Natural killer cell (primary cell): Measurements from ENCODE around the gene IDH3B. TPM values are rescaled to one million over a fixed set of nuclear protein-coding genes. Genes with fewer than 3 reads are reported as not detected.

Experiments used
- ATAC-seq, 3 donors: fragments of 150-1000 bp in 2 of 3; fragments of 200-7000 bp in 1 of 3; cut with Tn5 transposase; 1 replicate in 1 of 3; 2 replicates in 2 of 3; pipeline ENCODE4 v1.10.0; 2021; ENCODE audit warnings: mild to moderate bottlenecking in 2 of 3, moderate library complexity in 2 of 3
- DNase-seq, 2 donors: peaks; one replicate each; pipeline versions ENCODE4 v3.0.0 to v3.0.0-alpha.2; 2013 to 2021; ENCODE audit warnings: mixed read lengths in 1 of 2
- H3K27ac ChIP-seq: one replicate; pipeline ENCODE4 v1.5.1; 2013; ENCODE audit warnings: mild to moderate bottlenecking, low read length
- H3K27me3 ChIP-seq: one replicate; pipeline ENCODE4 v1.6.1; 2013; ENCODE audit warnings: low read length; ENCODE audit not compliant: control insufficient read depth, insufficient read depth
- H3K36me3 ChIP-seq: one replicate; pipeline ENCODE4 v1.6.1; 2013; ENCODE audit warnings: low read length; ENCODE audit not compliant: control insufficient read depth, insufficient read depth
- H3K4me1 ChIP-seq: one replicate; pipeline ENCODE4 v1.6.1; 2013; ENCODE audit warnings: low read length; ENCODE audit not compliant: control insufficient read depth, insufficient read depth
- H3K4me3 ChIP-seq: one replicate; pipeline ENCODE4 v1.5.1; 2013; ENCODE audit warnings: low read length
- H3K9me3 ChIP-seq: one replicate; pipeline ENCODE4 v1.6.1; 2013; ENCODE audit warnings: low read length; ENCODE audit not compliant: control insufficient read depth, insufficient read depth
- H3K27ac Mint-ChIP-seq, 2 donors: one replicate each; pipeline ENCODE4 v1.8.0; 2022; ENCODE audit warnings: mild to moderate bottlenecking in 2 of 2, mixed read lengths in 2 of 2, moderate library complexity in 1 of 2
- H3K27me3 Mint-ChIP-seq, 2 donors: one replicate each; pipeline ENCODE4 v1.8.0; 2022; ENCODE audit warnings: low read depth in 2 of 2, mixed read lengths in 2 of 2
- H3K36me3 Mint-ChIP-seq: one replicate; pipeline ENCODE4 v1.8.0; 2022; ENCODE audit warnings: mixed read lengths
- H3K4me1 Mint-ChIP-seq, 2 donors: one replicate each; pipeline ENCODE4 v1.8.0; 2022; ENCODE audit warnings: mixed read lengths in 2 of 2
- H3K4me3 Mint-ChIP-seq: one replicate; pipeline ENCODE4 v1.8.0; 2022; ENCODE audit warnings: mild to moderate bottlenecking, moderate library complexity, mixed read lengths
- H3K9me3 Mint-ChIP-seq, 2 donors: one replicate each; pipeline ENCODE4 v1.8.0; 2022; ENCODE audit warnings: mixed read lengths in 2 of 2
- CTCF ChIP-seq: fragments of 200-600 bp; IDR thresholded peaks from one replicate; pipeline ENCODE4 v1.8.0; 2022; ENCODE audit warnings: antibody characterized with exemption
- WGBS: methylation state at CpG from one replicate; pipeline ENCODE4 v1.1.7; 2013; ENCODE audit warnings: missing lambda C conversion rate; ENCODE audit not compliant: insufficient coverage; 5-methylcytosine and 5-hydroxymethylcytosine counted together
- intact Hi-C: fragments of 100-400 bp; cut with micrococcal nuclease; formaldehyde crosslinking; loops from one replicate; pipeline ENCODE4 v1.14.2; 2022
- total RNA-seq, 4 donors: library from RNA; stranded (reverse); fragments of 120-200 nt in 1 of 4; gene quantifications; one replicate each; pipeline versions ENCODE4 v1.2.3 to v1.2.4, GENCODE V29; 2013 to 2022

Gene IDH3B
- 100 to 1,000 TPM; 149 to 161 (median 153) TPM for total RNA-seq
- total RNA-seq (2013), result 99.5 TPM

- Mint-ChIP-seq H3K36me3 (peaks cover 10% of the 10 kb centered on the region), H3K27me3 (peaks cover 0 to 6% of the 10 kb centered on the region in 2 donors), H3K27ac (peak within 1 kb of the TSS; percentile 91 to 98), H3K4me1 (peaks cover 16 to 24% of the 10 kb centered on the region in 2 donors), H3K9me3 (no peaks in the 10 kb centered on the region), H3K4me3 (peak within 1 kb of the TSS; percentile 99)
- H3K4me3 ChIP-seq, result peak within 1 kb of the TSS; percentile 55
- peak within 1 kb of the TSS; percentile 96 for H3K27ac ChIP-seq
- no peaks in the 10 kb centered on the region for H3K27me3 ChIP-seq
- TF ChIP-seq CTCF, result no peak
- peaks cover 27% of the 10 kb centered on the region for H3K36me3 ChIP-seq
- H3K9me3 ChIP-seq, result no peaks in the 10 kb centered on the region
- peaks cover 12% of the 10 kb centered on the region for H3K4me1 ChIP-seq
- intact Hi-C loops, result loop anchor here (1.0 to 5.0 kb wide), 3 partner anchors 12 to 157 kb away; partner anchors contain the start of genes NOP56 and ZNF343
- WGBS, result 8% methylated on average over 49 of the region's 49 CpGs
- peak; percentile 90 to 95 for DNase-seq
- ATAC-seq, result peak; percentile 96 to 97 (median 97)
Observed at GRCh38 chr20:2663887-2664719, at the start of gene IDH3B. IDH3B (minus strand) TSS chr20:2664216; CDS start chr20:2664188, 28 bp downstream.

- H3K9me3 Mint-ChIP-seq, result no peaks in the 10 kb centered on the region
- DNase-seq, result peak in 1 of 2 donors; percentile 74
- no peak overlapping the region for H3K4me3 ChIP-seq
- intact Hi-C loops, result loop anchor here (1.0 kb wide), 1 partner anchor 30 kb away; no protein-coding TSS in a partner anchor
- no peaks in the 10 kb centered on the region for H3K36me3 Mint-ChIP-seq
- peak in 1 of 3 donors; percentile 79 for ATAC-seq
- no peaks in the 10 kb centered on the region for H3K9me3 ChIP-seq
- H3K36me3 ChIP-seq, result no peaks in the 10 kb centered on the region
- peak; percentile 28 for TF ChIP-seq CTCF
- 6% methylated on average over 3 of the region's 3 CpGs for WGBS
- no peaks in the 10 kb centered on the region for H3K27me3 ChIP-seq
- H3K4me1 ChIP-seq, result peaks cover 3% of the 10 kb centered on the region
- no peak overlapping the region for H3K4me3 Mint-ChIP-seq
- peaks cover 8 to 10% of the 10 kb centered on the region in 2 donors for H3K4me1 Mint-ChIP-seq
- no peak overlapping the region for H3K27ac ChIP-seq
- no peaks in the 10 kb centered on the region for H3K27me3 Mint-ChIP-seq
- H3K27ac Mint-ChIP-seq, result no peak overlapping the region
Observed at GRCh38 chr20:2713285-2713684, 49.3 kb upstream of the IDH3B start.

- H3K4me3 ChIP-seq, result no peak overlapping the region
- no peaks in the 10 kb centered on the region for H3K9me3 ChIP-seq
- intact Hi-C loops, result no loop called here
- ATAC-seq (no peak), DNase-seq (no peak)
- H3K36me3 Mint-ChIP-seq, result no peaks in the 10 kb centered on the region
- 80% methylated on average over 17 of the region's 17 CpGs for WGBS
- H3K4me1 ChIP-seq, result peaks cover 3% of the 10 kb centered on the region
- H3K27me3 ChIP-seq, result no peaks in the 10 kb centered on the region
- no peak for TF ChIP-seq CTCF
- H3K27ac Mint-ChIP-seq, result no peak overlapping the region
- H3K36me3 ChIP-seq, result no peaks in the 10 kb centered on the region
- no peak overlapping the region for H3K27ac ChIP-seq
- H3K9me3 Mint-ChIP-seq, result no peaks in the 10 kb centered on the region
- H3K4me1 Mint-ChIP-seq, result peaks cover 3 to 4% of the 10 kb centered on the region in 2 donors
- no peaks in the 10 kb centered on the region for H3K27me3 Mint-ChIP-seq
- H3K4me3 Mint-ChIP-seq, result no peak overlapping the region
Observed at GRCh38 chr20:2709205-2709981, 45.4 kb upstream of the IDH3B start.
